ENCODE data around the gene KRT31. TPM values are rescaled to one million over a fixed set of nuclear protein-coding genes. Genes with fewer than 3 reads are reported as not detected.
"Not testable (repeated sequence)": the region's sequence is repeated elsewhere in the genome, so short reads cannot be mapped to it uniquely, and the experiment has no call there.

The KRT31 gene
- total and polyA plus RNA-seq, 2 donors (not counting 1 experiment from before 2014, with no cell fraction given): not detected

- Histone ChIP-seq H3K4me3 (replicated peaks in 1 of 4; ENCODE audit: control extremely low read depth in 1 of 4, insufficient read depth in 1 of 4, low read depth in 3 of 4, low read length in 4 of 4) (no peak overlapping the region), H4K20me1 (ENCODE audit: control insufficient read depth, extremely low read depth, insufficient read depth, low read length) (no peaks in the 10 kb centered on the region), H2AFZ (ENCODE audit: low read length) (no peak overlapping the region), H3K36me3 (ENCODE audit: control insufficient read depth, insufficient read depth, low read length) (no peaks in the 10 kb centered on the region), H3K27ac (ENCODE audit: insufficient read depth, low read length) (no peak overlapping the region), H3K4me2 (ENCODE audit: extremely low read depth, insufficient read depth, low read length) (no peak overlapping the region), H3K9me3 (ENCODE audit: control insufficient read depth, insufficient read depth, low read depth, low read length) (no peaks in the 10 kb centered on the region), H3K9ac (ENCODE audit: insufficient read depth, low read length) (no peak overlapping the region), H3K4me1 (ENCODE audit: control insufficient read depth, extremely low read depth, insufficient read depth, low read length) (no peaks in the 10 kb centered on the region), H3K27me3 (ENCODE audit: control insufficient read depth, insufficient read depth, low read length) (peaks cover 5% of the 10 kb centered on the region), H3K79me2 (ENCODE audit: control insufficient read depth, insufficient read depth, low read length) (no peaks in the 10 kb centered on the region)
- no peak for DNase-seq (ENCODE audit: low read depth in 2 of 2)
- TF ChIP-seq EZH2 (IDR thresholded peaks at IDR 0.05; ENCODE audit: low read length, missing control alignments): no peak
- TF ChIP-seq, protein P1, sequence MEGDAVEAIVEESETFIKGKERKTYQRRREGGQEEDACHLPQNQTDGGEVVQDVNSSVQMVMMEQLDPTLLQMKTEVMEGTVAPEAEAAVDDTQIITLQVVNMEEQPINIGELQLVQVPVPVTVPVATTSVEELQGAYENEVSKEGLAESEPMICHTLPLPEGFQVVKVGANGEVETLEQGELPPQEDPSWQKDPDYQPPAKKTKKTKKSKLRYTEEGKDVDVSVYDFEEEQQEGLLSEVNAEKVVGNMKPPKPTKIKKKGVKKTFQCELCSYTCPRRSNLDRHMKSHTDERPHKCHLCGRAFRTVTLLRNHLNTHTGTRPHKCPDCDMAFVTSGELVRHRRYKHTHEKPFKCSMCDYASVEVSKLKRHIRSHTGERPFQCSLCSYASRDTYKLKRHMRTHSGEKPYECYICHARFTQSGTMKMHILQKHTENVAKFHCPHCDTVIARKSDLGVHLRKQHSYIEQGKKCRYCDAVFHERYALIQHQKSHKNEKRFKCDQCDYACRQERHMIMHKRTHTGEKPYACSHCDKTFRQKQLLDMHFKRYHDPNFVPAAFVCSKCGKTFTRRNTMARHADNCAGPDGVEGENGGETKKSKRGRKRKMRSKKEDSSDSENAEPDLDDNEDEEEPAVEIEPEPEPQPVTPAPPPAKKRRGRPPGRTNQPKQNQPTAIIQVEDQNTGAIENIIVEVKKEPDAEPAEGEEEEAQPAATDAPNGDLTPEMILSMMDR (conservative IDR thresholded peaks at IDR 0.05 in 1 of 2, IDR thresholded peaks at IDR 0.05 in 1 of 2; ENCODE audit: low read depth in 1 of 2, low read length in 2 of 2): no peak
These were observed 37.0 kb upstream of the KRT31 start for GRCh38 chr17:41434415-41434814.

DNA sequence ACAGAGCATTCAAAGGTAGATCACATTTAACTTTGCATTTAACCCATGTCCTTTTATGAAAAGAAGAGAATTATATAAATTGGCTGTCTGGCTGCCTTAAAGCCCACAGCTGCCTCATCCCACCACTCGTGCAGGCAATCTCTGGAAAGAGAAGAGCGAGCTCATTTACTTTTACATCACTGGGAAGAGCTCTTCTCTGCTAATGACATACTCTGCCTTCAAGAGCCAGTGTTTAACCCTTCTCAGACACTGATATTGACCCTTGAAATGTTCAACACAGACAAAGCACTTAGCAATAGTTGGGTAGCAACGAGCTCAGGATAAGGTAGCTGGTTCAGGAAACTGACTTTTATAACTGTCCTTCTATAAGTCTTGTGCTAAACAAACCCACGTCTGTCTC is 36.6 kb upstream of the KRT31 start:
- no peak for DNase-seq (ENCODE audit: low read depth in 2 of 2)
- peaks cover 5% of the 10 kb centered on the region for H3K27me3 ChIP-seq (ENCODE audit: control insufficient read depth, insufficient read depth, low read length)

DNA sequence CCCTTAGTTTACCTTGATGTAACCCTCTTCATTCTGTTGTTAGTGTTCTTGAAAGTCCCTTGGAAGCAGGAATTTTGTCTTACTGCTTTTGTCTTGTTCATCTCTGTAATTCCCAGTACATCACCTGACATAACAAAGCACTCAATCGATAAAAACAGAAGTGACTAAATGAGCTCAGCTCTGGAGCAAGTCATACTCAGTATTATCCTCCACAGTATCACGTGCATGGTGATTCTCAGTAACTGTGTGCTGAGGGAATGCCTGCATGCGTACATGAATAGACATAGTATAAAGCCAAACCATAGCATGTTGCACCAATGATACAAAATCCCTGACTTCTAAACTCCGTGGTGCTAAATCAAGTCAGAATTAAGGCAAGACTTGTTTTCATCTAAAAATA is 36.2 kb upstream of the KRT31 start:
- no peaks in the 10 kb centered on the region for H4K20me1 ChIP-seq (ENCODE audit: control insufficient read depth, extremely low read depth, insufficient read depth, low read length)
- H3K79me2 ChIP-seq (ENCODE audit: control insufficient read depth, insufficient read depth, low read length): no peaks in the 10 kb centered on the region
- no peaks in the 10 kb centered on the region for H3K9me3 ChIP-seq (ENCODE audit: control insufficient read depth, insufficient read depth, low read depth, low read length)
- no peak for DNase-seq (ENCODE audit: low read depth in 2 of 2)
- no peak for TF ChIP-seq EZH2 (IDR thresholded peaks at IDR 0.05; ENCODE audit: low read length, missing control alignments)
- TF ChIP-seq, protein P1 (conservative IDR thresholded peaks at IDR 0.05 in 1 of 2, IDR thresholded peaks at IDR 0.05 in 1 of 2; ENCODE audit: low read depth in 1 of 2, low read length in 2 of 2): no peak
- H3K4me3 ChIP-seq (replicated peaks in 1 of 4; ENCODE audit: control extremely low read depth in 1 of 4, insufficient read depth in 1 of 4, low read depth in 3 of 4, low read length in 4 of 4): no peak overlapping the region
- no peak overlapping the region for H3K27ac ChIP-seq (ENCODE audit: insufficient read depth, low read length)
- peaks cover 5% of the 10 kb centered on the region for H3K27me3 ChIP-seq (ENCODE audit: control insufficient read depth, insufficient read depth, low read length)
- no peak overlapping the region for H3K4me2 ChIP-seq (ENCODE audit: extremely low read depth, insufficient read depth, low read length)
- no peaks in the 10 kb centered on the region for H3K4me1 ChIP-seq (ENCODE audit: control insufficient read depth, extremely low read depth, insufficient read depth, low read length)
- H3K9ac ChIP-seq (ENCODE audit: insufficient read depth, low read length): no peak overlapping the region
- H3K36me3 ChIP-seq (ENCODE audit: control insufficient read depth, insufficient read depth, low read length): no peaks in the 10 kb centered on the region
- H2AFZ ChIP-seq (ENCODE audit: low read length): no peak overlapping the region

More for the DNA sequence above, 36.6 kb upstream of the KRT31 start:
- no peaks in the 10 kb centered on the region for H4K20me1 ChIP-seq (ENCODE audit: control insufficient read depth, extremely low read depth, insufficient read depth, low read length)
- H3K36me3 ChIP-seq (ENCODE audit: control insufficient read depth, insufficient read depth, low read length): no peaks in the 10 kb centered on the region
- H3K4me2 ChIP-seq (ENCODE audit: extremely low read depth, insufficient read depth, low read length): no peak overlapping the region
- no peaks in the 10 kb centered on the region for H3K4me1 ChIP-seq (ENCODE audit: control insufficient read depth, extremely low read depth, insufficient read depth, low read length)
- no peak overlapping the region for H3K27ac ChIP-seq (ENCODE audit: insufficient read depth, low read length)
- no peak overlapping the region for H3K4me3 ChIP-seq (replicated peaks in 1 of 4; ENCODE audit: control extremely low read depth in 1 of 4, insufficient read depth in 1 of 4, low read depth in 3 of 4, low read length in 4 of 4)
- H3K79me2 ChIP-seq (ENCODE audit: control insufficient read depth, insufficient read depth, low read length): no peaks in the 10 kb centered on the region
- TF ChIP-seq, protein P1 (conservative IDR thresholded peaks at IDR 0.05 in 1 of 2, IDR thresholded peaks at IDR 0.05 in 1 of 2; ENCODE audit: low read depth in 1 of 2, low read length in 2 of 2): no peak
- TF ChIP-seq EZH2 (IDR thresholded peaks at IDR 0.05; ENCODE audit: low read length, missing control alignments): no peak
- no peaks in the 10 kb centered on the region for H3K9me3 ChIP-seq (ENCODE audit: control insufficient read depth, insufficient read depth, low read depth, low read length)
- H2AFZ ChIP-seq (ENCODE audit: low read length): no peak overlapping the region
- H3K9ac ChIP-seq (ENCODE audit: insufficient read depth, low read length): no peak overlapping the region

- not testable (repeated sequence) for H3K79me2 ChIP-seq (ENCODE audit: control insufficient read depth, insufficient read depth, low read length); H4K20me1 ChIP-seq (ENCODE audit: control insufficient read depth, extremely low read depth, insufficient read depth, low read length); H3K27ac ChIP-seq (ENCODE audit: insufficient read depth, low read length); H3K27me3 ChIP-seq (ENCODE audit: control insufficient read depth, insufficient read depth, low read length); DNase-seq (ENCODE audit: low read depth in 2 of 2); H3K9ac ChIP-seq (ENCODE audit: insufficient read depth, low read length); H3K4me3 ChIP-seq (replicated peaks in 1 of 4; ENCODE audit: control extremely low read depth in 1 of 4, insufficient read depth in 1 of 4, low read depth in 3 of 4, low read length in 4 of 4); H3K36me3 ChIP-seq (ENCODE audit: control insufficient read depth, insufficient read depth, low read length); H3K4me1 ChIP-seq (ENCODE audit: control insufficient read depth, extremely low read depth, insufficient read depth, low read length); H2AFZ ChIP-seq (ENCODE audit: low read length); H3K4me2 ChIP-seq (ENCODE audit: extremely low read depth, insufficient read depth, low read length); H3K9me3 ChIP-seq (ENCODE audit: control insufficient read depth, insufficient read depth, low read depth, low read length)
These were observed 33.0 kb upstream of the KRT31 start for GRCh38 chr17:41430376-41430775.
